Astrocyte (in vitro differentiated cells and primary cell): ENCODE data around the gene AK5. TPM values are rescaled to one million over a fixed set of nuclear protein-coding genes. Genes with fewer than 3 reads are reported as not detected.

ENCODE experiments used
- DNase-seq: peaks from one replicate; pipeline ENCODE4 v3.0.0-alpha.2; 2010; ENCODE audit warnings: low read depth
- FAIRE-seq: peaks from 2 replicates; lab custom pipeline; 2011; peaks lifted over from hg19 to GRCh38; lab: Jason Lieb, UNC
- H2AFZ ChIP-seq: 2 replicates; pipeline ENCODE4 v1.6.0; 2012; ENCODE audit warnings: low read depth, low read length, inconsistent platforms
- H3K27ac ChIP-seq: 2 replicates; pipeline ENCODE4 v1.5.1; 2011; ENCODE audit warnings: low read depth, low read length, inconsistent platforms
- H3K27me3 ChIP-seq: 2 replicates; pipeline ENCODE4 v1.6.0; 2011; ENCODE audit warnings: low read length, inconsistent platforms; ENCODE audit not compliant: insufficient read depth
- H3K36me3 ChIP-seq: 2 replicates; pipeline ENCODE4 v1.5.1; 2011; ENCODE audit warnings: low read length, inconsistent platforms; ENCODE audit not compliant: insufficient read depth
- H3K4me1 ChIP-seq: 2 replicates; pipeline ENCODE4 v1.5.1; 2011; ENCODE audit warnings: low read length, inconsistent platforms; ENCODE audit not compliant: insufficient read depth
- H3K4me2 ChIP-seq: 2 replicates; pipeline ENCODE4 v1.6.0; 2012; ENCODE audit warnings: low read length, inconsistent platforms
- H3K4me3 ChIP-seq: 2 replicates; pipeline ENCODE4 v1.5.1; 2011; ENCODE audit warnings: low read depth, mild to moderate bottlenecking, low read length, inconsistent platforms; ENCODE audit not compliant: insufficient read depth
- H3K79me2 ChIP-seq: 2 replicates; pipeline ENCODE4 v1.6.0; 2012; ENCODE audit warnings: mild to moderate bottlenecking, low read length, inconsistent platforms; ENCODE audit not compliant: insufficient read depth
- H3K9ac ChIP-seq: 2 replicates; pipeline ENCODE4 v1.6.0; 2012; ENCODE audit warnings: mild to moderate bottlenecking, low read length, inconsistent platforms
- H3K9me3 ChIP-seq: 2 replicates; pipeline ENCODE4 v1.5.1; 2012; ENCODE audit warnings: low read depth, mild to moderate bottlenecking, low read length, inconsistent platforms; ENCODE audit not compliant: insufficient read depth
- H4K20me1 ChIP-seq: 2 replicates; pipeline ENCODE4 v1.6.0; 2012; ENCODE audit warnings: low read length, inconsistent platforms; ENCODE audit not compliant: insufficient read depth
- H3K27ac Mint-ChIP-seq: one replicate; pipeline ENCODE4 v1.8.0; 2021; ENCODE audit warnings: mild to moderate bottlenecking, mixed read lengths; ENCODE audit not compliant: unreplicated experiment
- H3K27me3 Mint-ChIP-seq: one replicate; pipeline ENCODE4 v1.8.0; 2021; ENCODE audit warnings: low read depth, mixed read lengths; ENCODE audit not compliant: unreplicated experiment
- H3K36me3 Mint-ChIP-seq: one replicate; pipeline ENCODE4 v1.8.0; 2021; ENCODE audit warnings: low read depth, mixed read lengths; ENCODE audit not compliant: unreplicated experiment
- H3K4me1 Mint-ChIP-seq: one replicate; pipeline ENCODE4 v1.8.0; 2021; ENCODE audit warnings: low read depth, mixed read lengths; ENCODE audit not compliant: unreplicated experiment
- H3K4me3 Mint-ChIP-seq: one replicate; pipeline ENCODE4 v1.8.0; 2021; ENCODE audit warnings: mild to moderate bottlenecking, moderate library complexity, mixed read lengths; ENCODE audit not compliant: unreplicated experiment
- H3K9me3 Mint-ChIP-seq: one replicate; pipeline ENCODE4 v1.8.0; 2021; ENCODE audit warnings: mild to moderate bottlenecking, mixed read lengths; ENCODE audit not compliant: unreplicated experiment
- CTCF ChIP-seq: IDR thresholded peaks from 2 replicates; pipeline ENCODE4 v1.5.1; 2011; ENCODE audit warnings: low read depth, mild to moderate bottlenecking, inconsistent platforms, low read length, moderate library complexity; ENCODE audit not compliant: insufficient read depth
- EZH2 ChIP-seq: IDR thresholded peaks from 2 replicates; pipeline ENCODE4 v1.6.1; 2012; ENCODE audit warnings: mild to moderate bottlenecking, low read length, inconsistent platforms; ENCODE audit not compliant: insufficient read depth
- total RNA-seq: library from RNA; stranded (reverse); gene quantifications from 2 replicates; pipeline ENCODE4 v1.2.1, GENCODE V29; 2021

Gene AK5
- total RNA-seq, 1 donor from 2014 or later, result 4.4 TPM

- no peaks in the 10 kb centered on the region for H3K79me2 ChIP-seq
- H3K27ac Mint-ChIP-seq, result no peak overlapping the region
- no peak for DNase-seq
- H3K4me2 ChIP-seq, result no peak overlapping the region
- no peak overlapping the region for H3K4me3 ChIP-seq
- peaks cover 6% of the 10 kb centered on the region for H3K4me1 ChIP-seq
- no peaks in the 10 kb centered on the region for H3K9me3 Mint-ChIP-seq
- H3K36me3 Mint-ChIP-seq, result no peaks in the 10 kb centered on the region
- H3K27ac ChIP-seq, result no peak overlapping the region
- H2AFZ ChIP-seq, result no peak overlapping the region
- H3K36me3 ChIP-seq, result no peaks in the 10 kb centered on the region
- no peaks in the 10 kb centered on the region for H3K4me1 Mint-ChIP-seq
- TF ChIP-seq EZH2 (no peak), CTCF (no peak)
- H3K27me3 ChIP-seq, result no peaks in the 10 kb centered on the region
- peak overlapping the region; percentile 4 for H3K4me3 Mint-ChIP-seq
- H3K27me3 Mint-ChIP-seq, result no peaks in the 10 kb centered on the region
- H4K20me1 ChIP-seq, result no peaks in the 10 kb centered on the region
- H3K9ac ChIP-seq, result no peak overlapping the region
- H3K9me3 ChIP-seq, result no peaks in the 10 kb centered on the region
- peak; percentile 41 for FAIRE-seq
Observed at GRCh38 chr1:77413541-77414335, 131.9 kb downstream of the AK5 start.

- no peak for FAIRE-seq
- H3K36me3 Mint-ChIP-seq, result no peaks in the 10 kb centered on the region
- H3K4me2 ChIP-seq, result no peak overlapping the region
Observed at GRCh38 chr1:77415579-77415978, 133.8 kb downstream of the AK5 start.

More at GRCh38 chr1:77415579-77415978, 133.8 kb downstream of the AK5 start:
- no peaks in the 10 kb centered on the region for H3K9me3 Mint-ChIP-seq
- TF ChIP-seq EZH2, result no peak
- TF ChIP-seq CTCF, result no peak
- no peak overlapping the region for H3K4me3 Mint-ChIP-seq
- H3K4me3 ChIP-seq, result no peak overlapping the region
- no peaks in the 10 kb centered on the region for H3K36me3 ChIP-seq
- H3K9ac ChIP-seq, result no peak overlapping the region
- H3K4me1 Mint-ChIP-seq, result peaks cover under 1% of the 10 kb centered on the region
- no peaks in the 10 kb centered on the region for H3K9me3 ChIP-seq
- H3K27me3 ChIP-seq, result no peaks in the 10 kb centered on the region
- H4K20me1 ChIP-seq, result no peaks in the 10 kb centered on the region
- no peak overlapping the region for H3K27ac Mint-ChIP-seq
- H2AFZ ChIP-seq, result no peak overlapping the region
- H3K27ac ChIP-seq, result no peak overlapping the region
- no peak for DNase-seq
- peaks cover 6% of the 10 kb centered on the region for H3K4me1 ChIP-seq
- H3K27me3 Mint-ChIP-seq, result no peaks in the 10 kb centered on the region
- no peaks in the 10 kb centered on the region for H3K79me2 ChIP-seq
